ENCODE data around the gene NFIA.
"Not testable (repeated sequence)": the region's sequence is repeated elsewhere in the genome, so short reads cannot be mapped to it uniquely, and the experiment has no call there.

NFIA gene

DNA sequence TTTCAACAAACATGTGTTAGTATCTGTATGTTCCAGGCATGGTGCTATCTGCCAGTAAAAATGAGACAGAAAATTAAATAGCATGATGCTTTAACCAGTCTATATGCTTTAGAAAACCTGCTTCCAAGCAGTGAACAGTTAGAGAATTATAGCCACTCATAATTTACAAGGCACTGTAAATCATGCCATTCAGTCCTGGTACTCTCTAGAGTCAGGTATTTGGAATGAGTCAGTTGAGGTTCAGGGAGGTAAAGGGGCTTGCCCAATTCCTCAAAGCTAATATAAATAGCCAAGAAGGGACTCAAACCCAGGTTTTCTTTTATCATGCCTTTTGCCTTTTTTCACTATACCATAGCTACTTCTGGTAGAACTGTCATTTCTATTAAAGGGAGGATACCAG, 184.4 kb downstream of the NFIA start:
- FAIRE-seq (no peak), DNase-seq (ENCODE audit: insufficient read length) (no peak)
- TF ChIP-seq POLR2AphosphoS5 (IDR thresholded peaks at IDR 0.05; ENCODE audit: low read depth, low read length) (no peak), POLR2A (IDR thresholded peaks at IDR 0.05; ENCODE audit: low read depth, low read length) (no peak), TAF1 (IDR thresholded peaks at IDR 0.05; ENCODE audit: borderline replicate concordance, low read depth, low read length) (no peak)

DNA sequence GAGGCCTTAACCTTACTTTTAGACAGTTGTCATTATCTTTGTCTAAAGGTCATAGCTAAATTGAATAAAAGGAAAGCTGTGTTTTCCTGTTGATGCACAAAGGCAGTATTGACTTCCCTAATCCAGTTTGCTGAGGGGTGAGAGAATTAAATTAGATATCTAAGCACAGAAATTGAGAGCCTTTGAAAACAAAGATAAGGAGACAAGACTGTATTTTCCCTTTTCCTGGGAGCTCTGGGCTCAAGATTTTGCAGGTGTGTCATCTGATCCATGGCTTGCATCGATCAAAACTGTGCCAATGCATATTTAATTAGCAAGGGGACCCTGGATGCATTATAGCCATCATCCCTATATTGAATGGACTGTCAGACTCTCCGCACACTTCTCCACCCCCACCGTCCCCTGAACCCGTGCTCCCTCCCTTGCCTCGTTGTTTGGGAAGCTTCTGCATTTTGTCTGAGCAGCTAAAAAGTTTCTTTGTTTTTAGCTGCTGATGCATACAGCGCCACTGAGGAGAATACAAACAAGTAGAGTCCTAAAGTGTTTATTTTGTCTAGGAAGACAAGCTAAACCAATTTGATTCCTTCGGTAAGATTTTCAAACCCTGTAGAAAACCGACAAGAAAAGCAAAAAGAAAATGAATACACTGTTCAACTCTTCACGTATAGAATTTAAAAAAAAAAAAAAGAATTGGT, 186.3 kb downstream of the NFIA start:
- no peak for FAIRE-seq
- no peak for DNase-seq (ENCODE audit: insufficient read length)

GRCh38 chr1:61269602-61270001, 187.2 kb downstream of the NFIA start:
- TF ChIP-seq TAF1 (IDR thresholded peaks at IDR 0.05; ENCODE audit: borderline replicate concordance, low read depth, low read length) (no peak), POLR2AphosphoS5 (IDR thresholded peaks at IDR 0.05; ENCODE audit: low read depth, low read length) (no peak), POLR2A (IDR thresholded peaks at IDR 0.05; ENCODE audit: low read depth, low read length) (no peak)
- no peak for FAIRE-seq
- DNase-seq (ENCODE audit: insufficient read length): no peak

More for the DNA sequence above, 186.3 kb downstream of the NFIA start:
- no peak for TF ChIP-seq TAF1 (IDR thresholded peaks at IDR 0.05; ENCODE audit: borderline replicate concordance, low read depth, low read length)
- TF ChIP-seq POLR2AphosphoS5 (IDR thresholded peaks at IDR 0.05; ENCODE audit: low read depth, low read length): no peak
- no peak for TF ChIP-seq POLR2A (IDR thresholded peaks at IDR 0.05; ENCODE audit: low read depth, low read length)

DNA sequence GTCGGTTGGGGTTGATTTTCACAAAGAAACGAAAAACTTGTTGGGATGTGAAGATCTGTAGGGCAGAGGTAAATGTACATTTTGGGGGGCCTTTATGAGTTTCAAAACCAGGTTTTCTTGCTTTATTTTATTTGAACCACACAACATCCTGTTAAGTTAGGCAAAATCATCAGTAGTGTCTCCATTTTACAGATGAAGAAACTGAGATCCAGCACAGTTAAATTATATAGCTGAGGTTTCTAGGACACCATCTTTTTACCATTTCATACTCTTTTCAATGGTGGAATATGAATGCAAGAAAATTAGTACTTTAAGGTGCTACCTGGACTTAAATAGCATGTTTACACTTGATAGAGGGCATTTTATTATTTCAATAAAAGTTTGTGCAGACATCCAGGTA, 187.7 kb downstream of the NFIA start:
- FAIRE-seq (no peak), DNase-seq (ENCODE audit: insufficient read length) (no peak)
- TF ChIP-seq TAF1 (IDR thresholded peaks at IDR 0.05; ENCODE audit: borderline replicate concordance, low read depth, low read length) (no peak), POLR2A (IDR thresholded peaks at IDR 0.05; ENCODE audit: low read depth, low read length) (no peak), POLR2AphosphoS5 (IDR thresholded peaks at IDR 0.05; ENCODE audit: low read depth, low read length) (no peak)

- DNase-seq (ENCODE audit: insufficient read length): no peak
- peak; percentile 24 for FAIRE-seq
- no peak for TF ChIP-seq POLR2AphosphoS5 (IDR thresholded peaks at IDR 0.05; ENCODE audit: low read depth, low read length)
Measured at GRCh38 chr1:61270761-61271411, 188.5 kb downstream of the NFIA start.

GRCh38 chr1:61271412-61271789, 189.0 kb downstream of the NFIA start:
- no peak for DNase-seq (ENCODE audit: insufficient read length)
- no peak for FAIRE-seq
- TF ChIP-seq TAF1 (IDR thresholded peaks at IDR 0.05; ENCODE audit: borderline replicate concordance, low read depth, low read length): no peak
- TF ChIP-seq POLR2A (IDR thresholded peaks at IDR 0.05; ENCODE audit: low read depth, low read length): no peak
- TF ChIP-seq POLR2AphosphoS5 (IDR thresholded peaks at IDR 0.05; ENCODE audit: low read depth, low read length): no peak

DNA sequence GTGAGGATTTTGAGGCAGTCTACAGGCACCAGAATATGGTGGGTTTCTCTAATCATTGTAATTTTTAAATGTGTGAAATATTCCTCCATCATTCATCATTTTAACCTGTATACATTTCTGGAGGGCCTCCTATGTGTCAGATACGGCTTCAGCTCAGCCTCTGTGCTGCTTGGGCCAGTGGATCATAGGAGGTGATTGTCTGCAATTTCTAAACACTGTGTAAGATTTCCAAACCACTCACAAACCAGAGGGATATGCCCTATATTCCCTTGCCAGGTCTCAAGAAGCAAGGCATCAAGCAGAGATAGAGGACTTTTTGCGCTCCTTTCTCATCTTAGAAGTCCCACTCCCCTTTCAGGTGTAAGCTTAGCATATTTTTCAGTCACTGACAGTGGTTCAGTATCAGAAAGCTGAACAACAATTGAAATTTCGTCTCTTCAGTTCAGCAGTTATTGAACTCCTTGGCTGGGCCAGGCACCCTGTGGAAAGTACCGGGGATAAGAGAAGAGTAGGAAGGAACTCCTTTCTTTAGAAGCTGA, 190.9 kb downstream of the NFIA start:
- FAIRE-seq (no peak), DNase-seq (ENCODE audit: insufficient read length) (no peak)
- TF ChIP-seq POLR2A (IDR thresholded peaks at IDR 0.05; ENCODE audit: low read depth, low read length) (no peak), POLR2AphosphoS5 (IDR thresholded peaks at IDR 0.05; ENCODE audit: low read depth, low read length) (no peak), TAF1 (IDR thresholded peaks at IDR 0.05; ENCODE audit: borderline replicate concordance, low read depth, low read length) (no peak)

DNA sequence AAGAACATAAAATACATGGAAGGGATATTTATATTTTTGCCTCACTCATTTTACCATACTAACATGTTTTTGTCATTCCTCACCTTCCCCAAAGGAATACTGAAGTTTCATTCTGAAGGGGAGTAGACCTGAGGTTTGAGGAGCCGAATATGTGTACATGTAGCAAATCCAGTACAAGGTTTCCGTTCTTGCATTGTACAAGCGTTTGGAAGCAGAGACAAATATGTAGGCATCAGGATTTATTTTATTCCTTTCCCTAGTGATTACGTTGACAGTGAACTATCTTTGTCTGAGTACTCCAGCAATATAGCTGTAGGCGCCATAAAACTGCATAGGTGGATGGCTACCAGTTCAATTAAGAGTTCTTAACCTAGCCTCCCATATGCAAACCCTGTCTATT, 191.5 kb downstream of the NFIA start:
- no peak for TF ChIP-seq TAF1 (IDR thresholded peaks at IDR 0.05; ENCODE audit: borderline replicate concordance, low read depth, low read length)
- TF ChIP-seq POLR2AphosphoS5 (IDR thresholded peaks at IDR 0.05; ENCODE audit: low read depth, low read length): no peak
- no peak for TF ChIP-seq POLR2A (IDR thresholded peaks at IDR 0.05; ENCODE audit: low read depth, low read length)
- FAIRE-seq (no peak), DNase-seq (ENCODE audit: insufficient read length) (no peak)

GRCh38 chr1:61274939-61275338, 192.6 kb downstream of the NFIA start:
- DNase-seq (ENCODE audit: insufficient read length) (no peak), FAIRE-seq (no peak)
- TF ChIP-seq POLR2A (IDR thresholded peaks at IDR 0.05; ENCODE audit: low read depth, low read length) (no peak), POLR2AphosphoS5 (IDR thresholded peaks at IDR 0.05; ENCODE audit: low read depth, low read length) (no peak), TAF1 (IDR thresholded peaks at IDR 0.05; ENCODE audit: borderline replicate concordance, low read depth, low read length) (no peak)

- FAIRE-seq (no peak), DNase-seq (ENCODE audit: insufficient read length) (no peak)
- TF ChIP-seq POLR2AphosphoS5 (IDR thresholded peaks at IDR 0.05; ENCODE audit: low read depth, low read length) (no peak), POLR2A (IDR thresholded peaks at IDR 0.05; ENCODE audit: low read depth, low read length) (no peak), TAF1 (IDR thresholded peaks at IDR 0.05; ENCODE audit: borderline replicate concordance, low read depth, low read length) (no peak)
Measured at GRCh38 chr1:61276246-61276645, 193.9 kb downstream of the NFIA start.

DNA sequence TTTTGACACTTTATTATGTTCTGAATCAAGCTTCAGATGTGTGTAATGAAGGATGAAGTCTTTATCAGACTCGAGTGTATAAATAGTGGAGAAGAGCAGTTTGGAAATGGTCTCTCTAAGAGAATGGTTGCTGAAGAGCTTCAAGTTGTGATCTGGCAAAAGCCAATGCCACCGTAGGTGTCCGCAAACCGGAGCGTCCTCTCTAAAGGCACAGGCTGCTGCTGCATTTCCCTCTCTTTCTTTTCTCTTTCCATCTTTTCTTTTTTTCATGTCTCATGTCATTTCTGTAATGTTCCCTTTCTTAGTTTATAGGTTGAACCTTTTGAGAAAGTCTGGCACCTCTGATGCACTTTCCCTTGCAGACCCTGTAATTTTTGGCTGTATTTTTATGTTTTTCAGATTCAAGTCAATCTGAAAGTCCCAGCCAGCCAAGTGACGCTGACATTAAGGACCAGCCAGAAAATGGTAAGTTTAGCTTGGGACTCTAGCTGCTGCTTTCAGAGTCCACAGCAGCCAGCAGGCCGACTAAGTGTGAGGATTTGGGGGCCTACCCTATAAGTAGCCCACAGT, 194.8 kb downstream of the NFIA start:
- TF ChIP-seq POLR2A (IDR thresholded peaks at IDR 0.05; ENCODE audit: low read depth, low read length): no peak
- TF ChIP-seq TAF1 (IDR thresholded peaks at IDR 0.05; ENCODE audit: borderline replicate concordance, low read depth, low read length): no peak
- no peak for TF ChIP-seq POLR2AphosphoS5 (IDR thresholded peaks at IDR 0.05; ENCODE audit: low read depth, low read length)

GRCh38 chr1:61278503-61278902, 196.1 kb downstream of the NFIA start:
- FAIRE-seq: peak; percentile 9

More for the DNA sequence above, 194.8 kb downstream of the NFIA start:
- FAIRE-seq: no peak
- DNase-seq (ENCODE audit: insufficient read length): no peak

More at GRCh38 chr1:61278503-61278902, 196.1 kb downstream of the NFIA start:
- DNase-seq (ENCODE audit: insufficient read length): not testable (repeated sequence)

All from GM12892 (cell line).